Esophagus muscularis mucosa (tissue), 4 donors: ENCODE results near the gene CNOT8.

Experiments used
- EP300 ChIP-seq: sonication (generic); formaldehyde crosslinking; IDR thresholded peaks from one replicate; pipeline ENCODE4 v1.6.1; 2017; ENCODE audit warnings: antibody characterized with exemption
- POLR2A ChIP-seq: fragments of 450-650 bp; IDR thresholded peaks from one replicate; pipeline ENCODE4 v1.6.1; 2017; ENCODE audit warnings: antibody characterized with exemption, moderate library complexity, mild to moderate bottlenecking, low read depth
- POLR2AphosphoS5 ChIP-seq, 2 donors: sonication (generic); formaldehyde crosslinking; IDR thresholded peaks; one replicate each; pipeline ENCODE4 v1.6.1; 2017; ENCODE audit warnings: antibody characterized with exemption in 2 of 2
- TF ChIP-seq, protein P1 (sequence below), 3 experiments: fragments of 200-600 bp in 2 of 3; fragments of 450-650 bp in 1 of 3; sonication (generic) in 2 of 3; IDR thresholded peaks; one replicate each; pipeline ENCODE4 v1.5.1; 2017 to 2019; ENCODE audit warnings: antibody characterized with exemption in 3 of 3, mild to moderate bottlenecking in 2 of 3, moderate library complexity in 1 of 3

DNA sequence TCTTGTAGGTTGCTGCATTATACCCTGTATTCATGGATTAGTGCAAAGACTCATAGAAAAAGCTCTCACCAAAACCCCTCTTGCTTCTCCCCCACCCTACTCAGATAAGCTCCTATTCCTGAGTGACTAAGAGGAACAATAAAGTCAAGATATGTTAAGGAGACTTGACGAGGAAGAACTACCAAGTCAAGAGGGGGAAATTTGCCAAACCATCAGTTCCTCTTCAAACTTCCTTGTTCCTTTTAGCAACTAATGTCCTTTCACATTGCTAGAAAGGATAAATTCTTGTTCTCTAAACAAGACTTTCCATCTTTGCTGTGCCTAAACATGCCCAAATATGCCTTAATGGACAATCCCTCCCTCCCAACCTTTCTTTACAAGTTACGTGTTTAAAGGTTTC is 27.0 kb downstream of the CNOT8 start:
- no peak for TF ChIP-seq EP300
- no peak for TF ChIP-seq POLR2A
- TF ChIP-seq, protein P1, sequence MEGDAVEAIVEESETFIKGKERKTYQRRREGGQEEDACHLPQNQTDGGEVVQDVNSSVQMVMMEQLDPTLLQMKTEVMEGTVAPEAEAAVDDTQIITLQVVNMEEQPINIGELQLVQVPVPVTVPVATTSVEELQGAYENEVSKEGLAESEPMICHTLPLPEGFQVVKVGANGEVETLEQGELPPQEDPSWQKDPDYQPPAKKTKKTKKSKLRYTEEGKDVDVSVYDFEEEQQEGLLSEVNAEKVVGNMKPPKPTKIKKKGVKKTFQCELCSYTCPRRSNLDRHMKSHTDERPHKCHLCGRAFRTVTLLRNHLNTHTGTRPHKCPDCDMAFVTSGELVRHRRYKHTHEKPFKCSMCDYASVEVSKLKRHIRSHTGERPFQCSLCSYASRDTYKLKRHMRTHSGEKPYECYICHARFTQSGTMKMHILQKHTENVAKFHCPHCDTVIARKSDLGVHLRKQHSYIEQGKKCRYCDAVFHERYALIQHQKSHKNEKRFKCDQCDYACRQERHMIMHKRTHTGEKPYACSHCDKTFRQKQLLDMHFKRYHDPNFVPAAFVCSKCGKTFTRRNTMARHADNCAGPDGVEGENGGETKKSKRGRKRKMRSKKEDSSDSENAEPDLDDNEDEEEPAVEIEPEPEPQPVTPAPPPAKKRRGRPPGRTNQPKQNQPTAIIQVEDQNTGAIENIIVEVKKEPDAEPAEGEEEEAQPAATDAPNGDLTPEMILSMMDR (IDR thresholded peaks at IDR 0.05), result no peak
- no peak for TF ChIP-seq POLR2AphosphoS5 (IDR thresholded peaks at IDR 0.05)
